HUES64 (cell line): ENCODE data around the gene DAZAP1. TPM values are rescaled to one million over a fixed set of nuclear protein-coding genes. Genes with fewer than 3 reads are reported as not detected.

Source experiments
- H3K27ac ChIP-seq: 2 replicates; pipeline ENCODE4 v1.7.0; 2013; ENCODE audit warnings: low read depth, low read length, inconsistent platforms
- H3K27me3 ChIP-seq: 2 replicates; pipeline ENCODE4 v1.6.1; 2013; ENCODE audit warnings: mild to moderate bottlenecking, low read length; ENCODE audit not compliant: insufficient read depth
- H3K36me3 ChIP-seq: 2 replicates; pipeline ENCODE4 v1.6.1; 2013; ENCODE audit warnings: mild to moderate bottlenecking, low read length; ENCODE audit not compliant: insufficient read depth
- H3K4me1 ChIP-seq: 2 replicates; pipeline ENCODE4 v1.6.1; 2013; ENCODE audit warnings: mild to moderate bottlenecking, low read length, moderate library complexity; ENCODE audit not compliant: insufficient read depth
- H3K4me3 ChIP-seq: 2 replicates; pipeline ENCODE4 v1.5.1; 2013; ENCODE audit warnings: mild to moderate bottlenecking, low read length, moderate library complexity
- H3K9ac ChIP-seq: 2 replicates; pipeline ENCODE4 v1.6.1; 2013; ENCODE audit warnings: mild to moderate bottlenecking, low read depth, low read length
- H3K9me3 ChIP-seq: 2 replicates; pipeline ENCODE4 v1.6.1; 2013; ENCODE audit warnings: low read depth, low read length; ENCODE audit not compliant: insufficient read depth
- WGBS: fragments of 150-250, 120-280 bp; methylation state at CpG from one replicate; pipeline ENCODE4 v1.1.7; 2013; ENCODE audit warnings: missing lambda C conversion rate; 5-methylcytosine and 5-hydroxymethylcytosine counted together
- polyA plus RNA-seq, 2 experiments: library from polyadenylated mRNA; stranded (reverse); fragments of 50-300 nt; gene quantifications; one replicate each; pipeline ENCODE4 v1.2.3, GENCODE V29; 2013

DAZAP1 gene
- 139 TPM for polyA plus RNA-seq (2013, experiment 1 of 2)
- polyA plus RNA-seq (2013, experiment 2 of 2), result 144 TPM

- under 1% methylated on average over 121 of the region's 121 CpGs for WGBS
- H3K9ac ChIP-seq, result peak within 1 kb of the TSS; percentile 89
- peaks cover 14% of the 10 kb centered on the region for H3K36me3 ChIP-seq
- peak within 1 kb of the TSS; percentile 82 for H3K27ac ChIP-seq
- peak within 1 kb of the TSS; percentile 83 for H3K4me3 ChIP-seq
- peaks cover 14% of the 10 kb centered on the region for H3K4me1 ChIP-seq
- H3K9me3 ChIP-seq, result no peaks in the 10 kb centered on the region
- H3K27me3 ChIP-seq, result no peaks in the 10 kb centered on the region
Observed at GRCh38 chr19:1407528-1408299, at the start of gene DAZAP1. DAZAP1 (plus strand) TSS chr19:1407586; CDS start chr19:1407774, 188 bp downstream.

- peaks cover 54% of the 10 kb centered on the region for H3K4me1 ChIP-seq
- H3K9me3 ChIP-seq, result no peaks in the 10 kb centered on the region
- H3K27ac ChIP-seq, result peak overlapping the region; percentile 43
- H3K4me3 ChIP-seq, result no peak overlapping the region
- H3K36me3 ChIP-seq, result peaks cover 80% of the 10 kb centered on the region
- no peak overlapping the region for H3K9ac ChIP-seq
- no peaks in the 10 kb centered on the region for H3K27me3 ChIP-seq
- 89% methylated on average over 30 of the region's 30 CpGs for WGBS
Observed at GRCh38 chr19:1360126-1360817, 47.1 kb upstream of the DAZAP1 start.

DNA sequence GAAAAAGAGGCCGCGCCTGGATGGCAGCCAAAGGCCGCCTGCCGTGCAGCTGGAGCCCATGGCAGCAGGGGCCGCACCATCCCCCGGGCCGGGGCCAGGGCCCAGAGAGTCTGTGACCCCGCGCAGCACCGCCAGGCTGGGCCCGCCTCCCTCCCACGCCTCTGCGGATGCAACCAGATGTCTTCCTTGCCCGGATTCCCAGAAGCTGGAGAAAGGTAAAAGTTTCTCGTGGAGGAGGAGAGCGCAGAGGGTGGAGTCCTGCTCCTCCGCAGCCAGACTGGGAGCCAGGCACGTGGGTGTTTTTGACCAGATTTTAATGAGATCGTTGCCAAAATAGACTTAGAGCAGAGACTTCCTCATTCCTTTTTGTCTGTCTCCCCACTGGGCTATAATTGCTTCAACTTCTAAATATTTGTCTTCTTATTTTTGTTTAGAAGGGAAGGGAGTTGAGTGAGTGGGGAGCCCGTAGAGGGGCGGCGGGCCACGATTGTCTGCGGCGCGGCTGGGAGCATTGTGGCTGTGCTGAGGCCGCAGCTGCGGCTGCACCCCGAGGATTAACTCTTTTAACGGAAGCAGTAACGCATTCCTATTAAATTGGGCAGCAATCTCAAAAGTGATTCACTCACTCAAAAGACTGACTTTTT lies 46.4 kb upstream of the DAZAP1 start:
- Histone ChIP-seq H3K9me3 (no peaks in the 10 kb centered on the region), H3K9ac (peak overlapping the region; percentile 20; the same call in 1 of the 2 replicates), H3K36me3 (peaks cover 85% of the 10 kb centered on the region), H3K27ac (peak overlapping the region; percentile 43), H3K4me1 (peaks cover 52% of the 10 kb centered on the region), H3K27me3 (no peaks in the 10 kb centered on the region), H3K4me3 (no peak overlapping the region)
- WGBS, result 80% methylated on average over 31 of the region's 31 CpGs

- peak overlapping the region; percentile 20; the same call in 1 of the 2 replicates for H3K9ac ChIP-seq
- 93% methylated on average over 29 of the region's 30 CpGs for WGBS
- no peak overlapping the region for H3K4me3 ChIP-seq
- H3K27me3 ChIP-seq, result no peaks in the 10 kb centered on the region
- H3K27ac ChIP-seq, result no peak overlapping the region
- H3K9me3 ChIP-seq, result no peaks in the 10 kb centered on the region
- peaks cover 88% of the 10 kb centered on the region for H3K36me3 ChIP-seq
- H3K4me1 ChIP-seq, result peaks cover 43% of the 10 kb centered on the region
Observed at GRCh38 chr19:1361601-1362386, 45.6 kb upstream of the DAZAP1 start.

GRCh38 chr19:1362387-1363257 lies 44.8 kb upstream of the DAZAP1 start:
- H3K27me3 ChIP-seq, result no peaks in the 10 kb centered on the region
- no peaks in the 10 kb centered on the region for H3K9me3 ChIP-seq
- peaks cover 92% of the 10 kb centered on the region for H3K36me3 ChIP-seq
- peaks cover 35% of the 10 kb centered on the region for H3K4me1 ChIP-seq
- H3K27ac ChIP-seq, result no peak overlapping the region
- WGBS, result 94% methylated on average over 42 of the region's 42 CpGs
- no peak overlapping the region for H3K9ac ChIP-seq
- no peak overlapping the region for H3K4me3 ChIP-seq

DNA sequence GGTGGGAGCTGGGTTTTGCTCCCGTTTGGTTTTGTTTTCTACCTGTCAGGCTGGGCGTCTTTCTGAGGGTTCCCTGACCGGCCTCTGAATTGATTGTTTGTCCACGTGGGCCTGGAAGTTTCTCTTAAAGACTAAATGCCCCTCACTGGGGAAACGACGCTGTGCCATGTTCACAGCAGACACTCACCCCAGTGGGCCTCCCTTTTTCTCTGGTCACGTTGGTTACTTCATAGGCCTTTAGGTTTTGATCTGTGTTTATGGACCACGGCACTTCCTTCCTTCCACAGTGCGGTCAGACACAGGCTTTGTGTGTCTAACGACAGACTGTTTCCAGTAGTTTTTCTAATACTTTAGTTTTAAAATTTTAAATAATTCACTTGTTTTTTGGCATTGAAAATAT lies 43.8 kb upstream of the DAZAP1 start:
- peaks cover 26% of the 10 kb centered on the region for H3K4me1 ChIP-seq
- no peak overlapping the region for H3K27ac ChIP-seq
- H3K36me3 ChIP-seq, result peaks cover 95% of the 10 kb centered on the region
- WGBS, result 93% methylated on average over 10 of the region's 10 CpGs
- no peak overlapping the region for H3K4me3 ChIP-seq
- H3K9ac ChIP-seq, result no peak overlapping the region
- no peaks in the 10 kb centered on the region for H3K27me3 ChIP-seq
- H3K9me3 ChIP-seq, result no peaks in the 10 kb centered on the region

GRCh38 chr19:1364070-1364704 lies 43.2 kb upstream of the DAZAP1 start:
- 95% methylated on average over 12 of the region's 15 CpGs for WGBS
- H3K27ac ChIP-seq, result no peak overlapping the region
- H3K4me3 ChIP-seq, result no peak overlapping the region
- H3K9me3 ChIP-seq, result no peaks in the 10 kb centered on the region
- H3K36me3 ChIP-seq, result peaks cover 92% of the 10 kb centered on the region
- H3K9ac ChIP-seq, result no peak overlapping the region
- no peaks in the 10 kb centered on the region for H3K27me3 ChIP-seq
- H3K4me1 ChIP-seq, result peaks cover 21% of the 10 kb centered on the region

GRCh38 chr19:1365319-1366269 lies 41.8 kb upstream of the DAZAP1 start:
- peaks cover 92% of the 10 kb centered on the region for H3K36me3 ChIP-seq
- 94% methylated on average over 37 of the region's 37 CpGs for WGBS
- H3K9me3 ChIP-seq, result no peaks in the 10 kb centered on the region
- no peaks in the 10 kb centered on the region for H3K27me3 ChIP-seq
- no peak overlapping the region for H3K4me3 ChIP-seq
- peaks cover 8% of the 10 kb centered on the region; the same call in 1 of the 2 replicates for H3K4me1 ChIP-seq
- no peak overlapping the region for H3K9ac ChIP-seq
- H3K27ac ChIP-seq, result no peak overlapping the region

DNA sequence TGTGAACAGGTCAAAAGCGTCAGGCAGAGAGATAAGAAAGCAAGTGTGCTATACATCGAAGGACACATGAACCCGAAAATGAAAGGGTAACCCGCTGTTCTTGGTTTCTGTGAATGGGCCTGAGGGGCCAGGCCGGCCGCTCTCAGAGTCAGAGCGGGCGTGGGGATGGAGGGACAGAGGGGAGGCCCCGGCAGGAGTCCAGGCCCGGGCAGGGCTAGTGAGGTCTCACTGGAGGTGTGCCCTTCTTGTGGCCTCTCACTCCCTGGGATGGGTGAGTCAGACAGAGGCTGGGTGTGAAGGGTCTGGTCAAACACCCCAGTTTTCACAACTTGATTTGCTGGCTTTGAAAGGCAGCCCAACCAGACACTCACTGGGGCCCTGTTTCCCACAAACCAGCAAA lies 41.1 kb upstream of the DAZAP1 start:
- H3K27me3 ChIP-seq, result no peaks in the 10 kb centered on the region
- H3K4me3 ChIP-seq, result no peak overlapping the region
- H3K27ac ChIP-seq, result no peak overlapping the region
- WGBS, result 93% methylated on average over 10 of the region's 10 CpGs
- peaks cover 3% of the 10 kb centered on the region; the same call in 1 of the 2 replicates for H3K4me1 ChIP-seq
- H3K36me3 ChIP-seq, result peaks cover 92% of the 10 kb centered on the region
- no peak overlapping the region for H3K9ac ChIP-seq
- H3K9me3 ChIP-seq, result no peaks in the 10 kb centered on the region
